Esophagus muscularis mucosa (tissue), 4 donors: ENCODE measurements around the gene ZBTB37. TPM values are rescaled to one million over a fixed set of nuclear protein-coding genes. Genes with fewer than 3 reads are reported as not detected.

Experiments
- DNase-seq: peaks from one replicate; pipeline ENCODE4 v3.0.0-alpha.2; 2017; ENCODE audit errors: extremely low spot score
- H3K27ac ChIP-seq, 4 donors: fragments of 200-600 bp; sonication (generic); replicated peaks in 1 of 4; 1 replicate in 3 of 4; 2 replicates in 1 of 4; pipeline ENCODE4 v1.5.1; 2016 to 2019; ENCODE audit warnings: mild to moderate bottlenecking in 1 of 4
- H3K27me3 ChIP-seq, 4 donors: fragments of 200-600 bp; sonication (generic); one replicate each; pipeline versions ENCODE4 v1.5.1 to v1.6.0; 2016 to 2019
- H3K36me3 ChIP-seq, 4 donors: fragments of 200-600 bp; sonication (generic); one replicate each; pipeline ENCODE4 v1.5.1; 2016 to 2019
- H3K4me1 ChIP-seq, 4 donors: fragments of 200-600 bp; sonication (generic); one replicate each; pipeline ENCODE4 v1.5.1; 2016 to 2019
- H3K4me3 ChIP-seq, 4 donors: fragments of 200-600 bp; sonication (generic); 1 replicate in 2 of 4; 2 replicates in 2 of 4; pipeline ENCODE4 v1.5.1; 2016 to 2019; ENCODE audit warnings: mild to moderate bottlenecking in 4 of 4, moderate library complexity in 1 of 4
- H3K9me3 ChIP-seq, 4 donors: fragments of 200-600 bp; sonication (generic); 1 replicate in 3 of 4; 2 replicates in 1 of 4; pipeline ENCODE4 v1.5.1; 2016 to 2019
- EP300 ChIP-seq: sonication (generic); formaldehyde crosslinking; IDR thresholded peaks from one replicate; pipeline ENCODE4 v1.6.1; 2017; ENCODE audit warnings: antibody characterized with exemption
- POLR2A ChIP-seq: fragments of 450-650 bp; IDR thresholded peaks from one replicate; pipeline ENCODE4 v1.6.1; 2017; ENCODE audit warnings: antibody characterized with exemption, moderate library complexity, mild to moderate bottlenecking, low read depth
- POLR2AphosphoS5 ChIP-seq, 2 donors: sonication (generic); formaldehyde crosslinking; IDR thresholded peaks; one replicate each; pipeline ENCODE4 v1.6.1; 2017; ENCODE audit warnings: antibody characterized with exemption in 2 of 2
- WGBS: methylation state at CpG from one replicate; pipeline ENCODE4 v1.1.5; 2018; 5-methylcytosine and 5-hydroxymethylcytosine counted together
- intact Hi-C: fragments of 100-400 bp; cut with DNase I; formaldehyde crosslinking; loops from one replicate; pipeline ENCODE4 v1.15.1; 2023
- total RNA-seq, 4 donors: library from RNA; depleted of rRNA; stranded (reverse); fragments of >200 nt; gene quantifications; one replicate each; pipeline versions ENCODE4 v1.1.0 to v1.2.1, GENCODE V29; 2016
- TF ChIP-seq, protein P1 (sequence below), 3 experiments: fragments of 200-600 bp in 2 of 3; fragments of 450-650 bp in 1 of 3; sonication (generic) in 2 of 3; IDR thresholded peaks; one replicate each; pipeline ENCODE4 v1.5.1; 2017 to 2019; ENCODE audit warnings: antibody characterized with exemption in 3 of 3, mild to moderate bottlenecking in 2 of 3, moderate library complexity in 1 of 3

Gene ZBTB37, protein sequence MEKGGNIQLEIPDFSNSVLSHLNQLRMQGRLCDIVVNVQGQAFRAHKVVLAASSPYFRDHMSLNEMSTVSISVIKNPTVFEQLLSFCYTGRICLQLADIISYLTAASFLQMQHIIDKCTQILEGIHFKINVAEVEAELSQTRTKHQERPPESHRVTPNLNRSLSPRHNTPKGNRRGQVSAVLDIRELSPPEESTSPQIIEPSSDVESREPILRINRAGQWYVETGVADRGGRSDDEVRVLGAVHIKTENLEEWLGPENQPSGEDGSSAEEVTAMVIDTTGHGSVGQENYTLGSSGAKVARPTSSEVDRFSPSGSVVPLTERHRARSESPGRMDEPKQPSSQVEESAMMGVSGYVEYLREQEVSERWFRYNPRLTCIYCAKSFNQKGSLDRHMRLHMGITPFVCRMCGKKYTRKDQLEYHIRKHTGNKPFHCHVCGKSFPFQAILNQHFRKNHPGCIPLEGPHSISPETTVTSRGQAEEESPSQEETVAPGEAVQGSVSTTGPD
- total RNA-seq: 1 to 10 TPM; 6.1 to 9.3 (median 7.0) TPM

DNA sequence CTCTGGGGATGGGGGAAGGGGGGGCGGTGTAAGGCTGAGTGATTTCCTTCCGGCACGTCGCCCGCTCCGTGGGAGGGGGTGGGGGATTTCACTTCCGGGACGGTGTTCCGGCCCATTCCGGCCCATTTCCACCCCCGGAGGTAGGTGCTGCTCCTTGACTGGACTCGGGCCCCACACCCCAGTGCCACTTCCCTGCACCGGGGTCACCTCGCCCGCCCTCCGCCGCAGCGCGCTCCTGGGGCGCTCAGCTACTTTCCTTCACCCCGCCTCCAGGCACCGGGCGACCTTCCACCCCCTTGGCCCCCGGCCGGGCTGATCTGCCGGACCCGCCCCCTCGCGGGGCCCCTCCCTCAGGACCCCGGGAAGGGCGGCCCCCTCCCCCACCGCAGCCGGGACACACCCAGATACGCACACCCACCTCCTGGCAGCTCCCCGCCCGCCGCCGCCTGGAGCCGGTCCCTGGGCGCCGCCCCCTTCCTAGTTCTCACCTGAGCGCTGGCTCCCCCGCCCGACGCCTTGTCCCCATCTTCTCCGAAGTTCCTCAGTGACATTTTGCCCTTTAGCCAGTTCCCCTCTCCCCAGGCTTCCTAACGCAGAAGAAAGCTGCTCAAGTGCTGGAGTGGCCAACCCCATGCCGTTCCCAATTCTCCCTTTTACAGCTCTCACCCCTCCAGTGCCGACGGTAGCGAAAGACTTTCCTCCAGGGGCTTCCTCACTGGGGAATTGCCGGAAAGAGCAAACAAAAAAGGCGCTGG lies at the start of gene ZBTB37:
Gene ZBTB37, plus strand, starts transcription at position 115 of the 755 bp plus-strand sequence. CDS start 1,846 bp downstream, outside the sequence.
- Histone ChIP-seq H3K4me3 (peak within 1 kb of the TSS; percentile 92 to 99 (median 96)), H3K9me3 (no peaks in the 10 kb centered on the region), H3K36me3 (peaks cover 23 to 60% (median 31%) of the 10 kb centered on the region in 4 donors), H3K4me1 (peaks cover 25 to 60% (median 53%) of the 10 kb centered on the region in 4 donors), H3K27ac (peak within 1 kb of the TSS; percentile 92 to 99 (median 97)), H3K27me3 (no peaks in the 10 kb centered on the region)
- intact Hi-C loops: loop anchor here (5.0 kb wide), 2 partner anchors 154 to 436 kb away; partner anchors contain the start of gene RC3H1
- DNase-seq: peak; percentile 94
- TF ChIP-seq POLR2A (no peak), POLR2AphosphoS5 (IDR thresholded peaks at IDR 0.05) (peak in 1 of 2 donors; percentile 45), EP300 (no peak)
- TF ChIP-seq, protein P1, sequence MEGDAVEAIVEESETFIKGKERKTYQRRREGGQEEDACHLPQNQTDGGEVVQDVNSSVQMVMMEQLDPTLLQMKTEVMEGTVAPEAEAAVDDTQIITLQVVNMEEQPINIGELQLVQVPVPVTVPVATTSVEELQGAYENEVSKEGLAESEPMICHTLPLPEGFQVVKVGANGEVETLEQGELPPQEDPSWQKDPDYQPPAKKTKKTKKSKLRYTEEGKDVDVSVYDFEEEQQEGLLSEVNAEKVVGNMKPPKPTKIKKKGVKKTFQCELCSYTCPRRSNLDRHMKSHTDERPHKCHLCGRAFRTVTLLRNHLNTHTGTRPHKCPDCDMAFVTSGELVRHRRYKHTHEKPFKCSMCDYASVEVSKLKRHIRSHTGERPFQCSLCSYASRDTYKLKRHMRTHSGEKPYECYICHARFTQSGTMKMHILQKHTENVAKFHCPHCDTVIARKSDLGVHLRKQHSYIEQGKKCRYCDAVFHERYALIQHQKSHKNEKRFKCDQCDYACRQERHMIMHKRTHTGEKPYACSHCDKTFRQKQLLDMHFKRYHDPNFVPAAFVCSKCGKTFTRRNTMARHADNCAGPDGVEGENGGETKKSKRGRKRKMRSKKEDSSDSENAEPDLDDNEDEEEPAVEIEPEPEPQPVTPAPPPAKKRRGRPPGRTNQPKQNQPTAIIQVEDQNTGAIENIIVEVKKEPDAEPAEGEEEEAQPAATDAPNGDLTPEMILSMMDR (IDR thresholded peaks at IDR 0.05): no peak
- WGBS: 0% methylated on average over 9 of the region's 53 CpGs

DNA sequence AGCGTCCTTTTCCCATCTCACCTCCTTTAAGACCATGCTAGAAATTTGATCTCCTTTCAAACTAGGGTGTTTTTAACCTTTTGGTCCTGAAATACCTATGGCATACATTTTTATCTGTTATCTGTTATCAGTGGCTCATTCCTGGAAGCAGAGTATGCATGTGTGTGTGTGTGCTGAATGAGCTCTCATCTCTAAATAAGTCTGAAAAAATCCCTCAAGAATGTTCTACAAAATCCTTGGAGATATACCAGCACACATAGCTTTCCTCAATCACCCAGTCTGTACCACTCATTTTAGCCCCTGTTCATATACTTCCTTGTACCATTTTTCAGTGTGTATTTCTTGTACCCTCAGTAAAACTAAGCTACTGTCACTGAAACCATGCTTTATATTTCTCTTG lies 49.7 kb upstream of the ZBTB37 start:
- Histone ChIP-seq H3K36me3 (peaks cover 0 to 9% (median 2%) of the 10 kb centered on the region in 4 donors), H3K9me3 (no peaks in the 10 kb centered on the region), H3K4me1 (peaks cover 3 to 9% (median 7%) of the 10 kb centered on the region in 4 donors), H3K4me3 (no peak overlapping the region), H3K27ac (no peak overlapping the region), H3K27me3 (no peaks in the 10 kb centered on the region)
- intact Hi-C loops: no loop called here
- WGBS: 88% methylated on average over 1 of the region's 1 CpG
- TF ChIP-seq, protein P1 (IDR thresholded peaks at IDR 0.05): no peak
- TF ChIP-seq EP300 (no peak), POLR2AphosphoS5 (IDR thresholded peaks at IDR 0.05) (no peak), POLR2A (no peak)
- no peak for DNase-seq

DNA sequence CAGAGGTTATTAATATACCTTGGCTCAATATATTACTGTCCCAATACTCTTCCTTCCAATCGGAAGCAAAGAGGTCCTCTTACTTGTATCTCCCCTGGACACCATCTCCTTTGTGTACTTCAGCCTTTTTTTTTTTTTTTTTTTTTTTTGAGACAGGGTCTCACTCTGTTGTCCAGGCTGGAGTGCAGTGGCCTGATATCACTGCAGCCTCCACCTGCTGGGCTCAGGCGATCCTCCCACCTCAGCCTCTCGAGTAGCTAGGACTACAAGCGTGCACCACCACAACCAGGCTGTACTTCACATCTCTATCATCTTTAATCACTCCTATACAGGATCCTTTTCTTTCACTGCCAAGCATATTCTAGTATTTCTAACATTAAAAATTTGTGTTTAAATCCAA lies 46.5 kb upstream of the ZBTB37 start:
- WGBS: 94% methylated on average over 4 of the region's 4 CpGs
- Histone ChIP-seq H3K27ac (no peak overlapping the region), H3K36me3 (peaks cover 0 to 9% (median 2%) of the 10 kb centered on the region in 4 donors), H3K27me3 (no peaks in the 10 kb centered on the region), H3K9me3 (no peaks in the 10 kb centered on the region), H3K4me3 (no peak overlapping the region), H3K4me1 (peaks cover 10 to 30% (median 24%) of the 10 kb centered on the region in 4 donors)
- TF ChIP-seq EP300: no peak
- TF ChIP-seq, protein P1 (IDR thresholded peaks at IDR 0.05): no peak
- TF ChIP-seq POLR2A: no peak
- no peak for TF ChIP-seq POLR2AphosphoS5 (IDR thresholded peaks at IDR 0.05)
- no peak for DNase-seq
- intact Hi-C loops: loop anchor here (10.0 kb wide), 1 partner anchor 1077 kb away; no protein-coding TSS in a partner anchor

DNA sequence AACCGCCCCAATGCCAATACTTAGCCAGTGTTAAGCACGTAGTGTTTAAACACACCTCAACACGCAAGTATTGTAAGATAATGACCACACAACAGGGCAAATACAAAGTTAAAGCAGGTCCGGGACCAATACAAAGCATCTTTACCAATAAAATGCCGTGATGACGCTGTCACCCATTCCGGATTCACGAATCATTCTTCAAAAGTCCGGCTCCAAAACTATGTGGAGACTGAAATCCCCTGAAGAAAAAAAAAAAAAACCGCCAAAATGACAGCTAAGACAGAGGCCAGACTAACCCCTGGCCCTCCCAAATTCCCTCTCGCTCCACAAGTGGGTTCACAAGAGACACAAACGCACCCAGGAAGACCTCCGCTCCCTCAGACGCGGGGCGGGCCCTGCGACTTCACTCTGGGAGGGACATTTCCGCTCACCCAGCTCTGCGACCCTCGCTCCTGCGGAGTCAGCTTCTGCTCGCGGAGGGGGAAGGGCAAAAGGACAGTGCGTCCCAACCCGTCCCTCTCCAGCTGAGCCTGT lies 44.3 kb upstream of the ZBTB37 start:
- intact Hi-C loops: loop anchor here (2.0 to 10.0 kb wide), 2 partner anchors 43 to 1079 kb away; partner anchors contain the start of gene GAS5
- peak overlapping the region; percentile 90 to 95 (median 94) for H3K27ac ChIP-seq
- TF ChIP-seq POLR2A (no peak), EP300 (no peak), POLR2AphosphoS5 (IDR thresholded peaks at IDR 0.05) (no peak)
- TF ChIP-seq, protein P1 (IDR thresholded peaks at IDR 0.05): no peak
- WGBS: 0% methylated on average over 20 of the region's 25 CpGs
- H3K27me3 ChIP-seq: no peaks in the 10 kb centered on the region
- H3K36me3 ChIP-seq: peaks cover 0 to 2% (median under 1%) of the 10 kb centered on the region in 4 donors
- peaks cover 10 to 39% (median 24%) of the 10 kb centered on the region in 4 donors for H3K4me1 ChIP-seq
- peak overlapping the region; percentile 80 to 86 (median 82) for H3K4me3 ChIP-seq
- H3K9me3 ChIP-seq: no peaks in the 10 kb centered on the region
- no peak for DNase-seq
